Gastroesophageal sphincter (tissue), 3 donors: ENCODE data around the gene OPCML.

Experiments
- CTCF ChIP-seq, 4 experiments: fragments of 200-600 bp in 2 of 4; fragments of 450-650 bp in 2 of 4; sonication (generic) in 1 of 4; IDR thresholded peaks; one replicate each; pipeline ENCODE4 v1.5.1; 2017 to 2019; ENCODE audit warnings: antibody characterized with exemption in 4 of 4, mild to moderate bottlenecking in 2 of 4, moderate library complexity in 2 of 4
- EP300 ChIP-seq: sonication (generic); formaldehyde crosslinking; IDR thresholded peaks from one replicate; pipeline ENCODE4 v1.6.1; 2017; ENCODE audit warnings: antibody characterized with exemption, mild to moderate bottlenecking
- POLR2A ChIP-seq, 2 donors: fragments of 450-650 bp; IDR thresholded peaks; one replicate each; pipeline ENCODE4 v1.6.1; 2017; ENCODE audit warnings: antibody characterized with exemption in 2 of 2, mild to moderate bottlenecking in 2 of 2, moderate library complexity in 1 of 2

GRCh38 chr11:133180201-133180600, 352.1 kb downstream of the OPCML start:
- TF ChIP-seq CTCF (IDR thresholded peaks at IDR 0.05) (no peak), EP300 (no peak), POLR2A (IDR thresholded peaks at IDR 0.05) (no peak)
